OCI-LY1 (cell line): ENCODE data around the gene MLC1.

Source experiments
- CTCF ChIP-seq: fragments of 200-600 bp; sonication (generic), shearing (Covaris generic); IDR thresholded peaks from 2 replicates; pipeline ENCODE4 v1.5.1; 2017; ENCODE audit warnings: mild to moderate bottlenecking, antibody characterized with exemption, low read length, moderate library complexity, mixed read lengths
- EZH2 ChIP-seq: fragments of 200-600 bp; sonication (generic), shearing (Covaris generic); IDR thresholded peaks from 2 replicates; pipeline ENCODE4 v1.8.0; 2017; ENCODE audit warnings: borderline replicate concordance, mixed run types, mild to moderate bottlenecking, antibody characterized with exemption, low read length, moderate library complexity, mixed read lengths

- no peak for TF ChIP-seq CTCF
- TF ChIP-seq EZH2: no peak
Measured at GRCh38 chr22:50016308-50016987, 68.8 kb downstream of the MLC1 start.
